Mesothelial cell of epicardium (in vitro differentiated cells): ENCODE measurements around the gene COL8A1. TPM values are rescaled to one million over a fixed set of nuclear protein-coding genes. Genes with fewer than 3 reads are reported as not detected.

Source experiments
- DNase-seq, 2 experiments: peaks; one replicate each; pipeline ENCODE4 v3.0.0; 2021; ENCODE audit warnings: low spot score in 2 of 2; ENCODE audit not compliant: unreplicated experiment in 2 of 2
- H3K27ac Mint-ChIP-seq: 2 replicates; pipeline ENCODE4 v1.8.0; 2021; ENCODE audit warnings: mixed read lengths
- H3K27me3 Mint-ChIP-seq: 2 replicates; pipeline ENCODE4 v1.8.0; 2021; ENCODE audit warnings: low read depth, mixed read lengths
- H3K36me3 Mint-ChIP-seq: 2 replicates; pipeline ENCODE4 v1.8.0; 2021; ENCODE audit warnings: mixed read lengths
- H3K4me1 Mint-ChIP-seq: 2 replicates; pipeline ENCODE4 v1.8.0; 2021; ENCODE audit warnings: mixed read lengths
- H3K4me3 Mint-ChIP-seq: 2 replicates; pipeline ENCODE4 v1.8.0; 2021; ENCODE audit warnings: mild to moderate bottlenecking, moderate library complexity, mixed read lengths
- H3K9me3 Mint-ChIP-seq: 2 replicates; pipeline ENCODE4 v1.8.0; 2021; ENCODE audit warnings: mixed read lengths
- total RNA-seq: library from RNA; stranded (reverse); gene quantifications from 3 replicates; pipeline ENCODE4 v1.2.1, GENCODE V29; 2021
- TF ChIP-seq, protein P1 (sequence below): fragments of 200-600 bp; sonication (generic); IDR thresholded peaks from one replicate; pipeline ENCODE4 v1.5.0; 2021; ENCODE audit warnings: antibody characterized with exemption; ENCODE audit not compliant: unreplicated experiment

COL8A1 gene
- total RNA-seq, 1 donor from 2014 or later: 1.1 TPM

DNA sequence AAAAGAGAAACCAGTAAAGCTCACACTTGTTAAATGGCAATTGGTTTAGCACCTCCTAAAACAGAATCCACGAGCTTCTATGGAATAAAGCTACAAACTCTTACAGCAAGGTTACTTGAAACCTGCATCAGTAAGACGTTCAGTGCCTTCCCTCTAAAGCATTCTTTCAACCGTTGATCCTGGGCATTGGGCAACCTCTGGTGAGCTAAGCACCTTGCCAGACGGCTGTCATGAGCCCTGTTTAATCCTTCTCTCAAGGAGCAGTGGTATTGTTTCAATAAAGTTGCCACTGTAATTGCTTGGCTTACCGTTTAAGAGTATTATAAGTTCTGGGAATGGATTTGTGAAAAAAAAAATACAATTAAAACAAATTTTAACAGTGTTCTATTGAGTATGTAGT is 75.0 kb downstream of the COL8A1 start:
- H3K36me3 Mint-ChIP-seq: no peaks in the 10 kb centered on the region
- no peaks in the 10 kb centered on the region for H3K9me3 Mint-ChIP-seq
- TF ChIP-seq, protein P1, sequence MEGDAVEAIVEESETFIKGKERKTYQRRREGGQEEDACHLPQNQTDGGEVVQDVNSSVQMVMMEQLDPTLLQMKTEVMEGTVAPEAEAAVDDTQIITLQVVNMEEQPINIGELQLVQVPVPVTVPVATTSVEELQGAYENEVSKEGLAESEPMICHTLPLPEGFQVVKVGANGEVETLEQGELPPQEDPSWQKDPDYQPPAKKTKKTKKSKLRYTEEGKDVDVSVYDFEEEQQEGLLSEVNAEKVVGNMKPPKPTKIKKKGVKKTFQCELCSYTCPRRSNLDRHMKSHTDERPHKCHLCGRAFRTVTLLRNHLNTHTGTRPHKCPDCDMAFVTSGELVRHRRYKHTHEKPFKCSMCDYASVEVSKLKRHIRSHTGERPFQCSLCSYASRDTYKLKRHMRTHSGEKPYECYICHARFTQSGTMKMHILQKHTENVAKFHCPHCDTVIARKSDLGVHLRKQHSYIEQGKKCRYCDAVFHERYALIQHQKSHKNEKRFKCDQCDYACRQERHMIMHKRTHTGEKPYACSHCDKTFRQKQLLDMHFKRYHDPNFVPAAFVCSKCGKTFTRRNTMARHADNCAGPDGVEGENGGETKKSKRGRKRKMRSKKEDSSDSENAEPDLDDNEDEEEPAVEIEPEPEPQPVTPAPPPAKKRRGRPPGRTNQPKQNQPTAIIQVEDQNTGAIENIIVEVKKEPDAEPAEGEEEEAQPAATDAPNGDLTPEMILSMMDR: no peak
- H3K27me3 Mint-ChIP-seq: no peaks in the 10 kb centered on the region
- no peak overlapping the region for H3K4me3 Mint-ChIP-seq
- H3K4me1 Mint-ChIP-seq: peaks cover 3% of the 10 kb centered on the region
- no peak for DNase-seq
- H3K27ac Mint-ChIP-seq: no peak overlapping the region

DNA sequence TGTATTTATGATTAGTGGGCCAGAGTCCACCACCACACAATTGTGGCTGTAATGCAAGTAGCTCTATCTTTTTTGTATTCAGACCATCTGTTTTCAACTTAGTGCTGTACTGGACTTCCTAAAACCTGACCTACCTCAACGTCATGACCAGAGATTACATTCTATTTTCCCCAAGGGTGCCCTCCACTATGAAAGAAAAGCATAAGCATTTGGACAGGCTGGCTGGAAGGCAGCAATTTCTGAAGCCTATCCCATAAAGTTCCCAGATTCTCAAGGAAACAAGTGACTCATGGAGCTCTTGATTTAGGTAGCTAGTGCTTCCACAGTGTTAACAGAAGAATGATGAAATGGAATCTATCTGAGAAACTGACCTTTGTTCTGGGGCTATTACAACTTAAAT is 75.8 kb downstream of the COL8A1 start:
- no peaks in the 10 kb centered on the region for H3K36me3 Mint-ChIP-seq
- no peaks in the 10 kb centered on the region for H3K9me3 Mint-ChIP-seq
- DNase-seq: no peak
- H3K27ac Mint-ChIP-seq: no peak overlapping the region
- TF ChIP-seq, protein P1: no peak
- H3K4me1 Mint-ChIP-seq: peaks cover 3% of the 10 kb centered on the region
- H3K4me3 Mint-ChIP-seq: no peak overlapping the region
- no peaks in the 10 kb centered on the region for H3K27me3 Mint-ChIP-seq

- Mint-ChIP-seq H3K27ac (no peak overlapping the region), H3K9me3 (no peaks in the 10 kb centered on the region), H3K36me3 (no peaks in the 10 kb centered on the region), H3K4me3 (no peak overlapping the region), H3K27me3 (peaks cover 3% of the 10 kb centered on the region), H3K4me1 (peaks cover 2% of the 10 kb centered on the region)
- no peak for DNase-seq
- TF ChIP-seq, protein P1: no peak
Measured at GRCh38 chr3:99714575-99714974, 76.2 kb downstream of the COL8A1 start.

DNA sequence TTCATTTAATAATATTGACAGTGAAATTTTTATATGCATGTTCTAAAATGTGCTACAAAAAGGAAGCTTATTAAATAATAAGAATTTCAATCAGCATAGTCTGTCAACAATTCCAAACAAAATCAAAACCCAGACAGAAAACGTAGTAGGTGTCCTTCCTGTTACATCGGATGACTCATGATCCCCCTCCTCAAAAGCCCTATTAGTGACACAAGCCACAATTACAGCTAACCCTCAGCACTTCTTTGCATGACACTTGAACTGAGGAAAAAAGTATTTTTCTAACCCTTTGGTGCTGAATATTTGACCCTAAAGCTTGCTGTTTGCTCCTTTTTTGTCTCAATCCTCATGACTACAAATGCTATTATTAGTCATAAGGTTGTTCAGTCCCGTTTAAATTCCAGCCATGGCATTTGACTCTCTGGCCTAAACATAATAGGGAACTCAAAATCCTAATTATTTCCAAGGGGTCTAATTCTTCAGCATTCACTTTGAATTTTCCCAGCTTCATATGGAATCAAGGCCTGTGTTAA is 78.1 kb downstream of the COL8A1 start:
- Mint-ChIP-seq H3K4me3 (no peak overlapping the region), H3K4me1 (peaks cover 10% of the 10 kb centered on the region), H3K27me3 (peaks cover 10% of the 10 kb centered on the region), H3K9me3 (no peaks in the 10 kb centered on the region), H3K36me3 (no peaks in the 10 kb centered on the region), H3K27ac (no peak overlapping the region)
- DNase-seq: no peak
- TF ChIP-seq, protein P1: no peak

- Mint-ChIP-seq H3K4me3 (no peak overlapping the region), H3K4me1 (peaks cover 16% of the 10 kb centered on the region), H3K27ac (no peak overlapping the region)
Measured at GRCh38 chr3:99720985-99721632, 82.7 kb downstream of the COL8A1 start.

More at GRCh38 chr3:99720985-99721632, 82.7 kb downstream of the COL8A1 start:
- Mint-ChIP-seq H3K27me3 (peaks cover 11% of the 10 kb centered on the region), H3K36me3 (no peaks in the 10 kb centered on the region), H3K9me3 (no peaks in the 10 kb centered on the region)
- DNase-seq: no peak
- TF ChIP-seq, protein P1: no peak
